GM12891 (cell line): Measurements from ENCODE around the gene GNB3.

Source experiments
- PAX5 ChIP-seq: IDR thresholded peaks from 2 replicates; pipeline ENCODE4 v1.6.1; 2011; ENCODE audit warnings: low read length, moderate library complexity, mild to moderate bottlenecking; ENCODE audit not compliant: insufficient read depth, severe bottlenecking
- POLR2A ChIP-seq: IDR thresholded peaks from 2 replicates; pipeline ENCODE4 v1.6.1; 2011; ENCODE audit warnings: low read depth, low read length, control low read depth
- POLR2AphosphoS5 ChIP-seq: IDR thresholded peaks from 2 replicates; pipeline ENCODE4 v1.6.1; 2011; ENCODE audit warnings: low read depth, low read length, control low read depth
- POU2F2 ChIP-seq: IDR thresholded peaks from 2 replicates; pipeline ENCODE4 v1.6.1; 2011; ENCODE audit warnings: low read depth, mild to moderate bottlenecking, control low read depth, low read length, moderate library complexity
- SPI1 ChIP-seq: IDR thresholded peaks from 2 replicates; pipeline ENCODE4 v1.6.1; 2011; ENCODE audit warnings: low read depth, low read length, control low read depth
- TAF1 ChIP-seq: IDR thresholded peaks from 2 replicates; pipeline ENCODE4 v1.6.1; 2011; ENCODE audit warnings: low read depth, low read length, control low read depth

DNA sequence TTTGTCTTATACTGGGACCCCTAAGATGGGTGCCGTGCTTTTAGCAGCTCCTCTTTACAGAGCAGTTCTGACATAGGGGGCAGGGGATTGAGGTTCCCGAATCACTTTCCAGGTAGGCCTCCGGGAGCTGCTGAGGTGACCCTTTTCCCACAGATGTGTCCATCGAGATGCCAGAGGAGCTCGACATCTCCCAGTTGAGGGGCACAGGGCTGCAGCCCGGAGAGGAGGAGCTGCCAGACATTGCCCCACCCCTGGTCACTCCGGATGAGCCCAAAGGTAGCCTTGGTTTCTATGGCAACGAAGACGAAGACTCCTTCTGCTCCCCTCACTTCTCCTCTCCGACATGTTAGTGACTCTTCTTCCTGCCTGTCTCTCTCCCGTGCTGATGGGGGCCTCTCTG lies 22.3 kb downstream of the GNB3 start:
- TF ChIP-seq POLR2AphosphoS5 (no peak), TAF1 (no peak), POLR2A (no peak), PAX5 (no peak), POU2F2 (no peak), SPI1 (no peak)
